ENCODE data around the gene CYB561D1.
A peak's percentile ranks its signal among the peaks of the same experiment; 100 is the strongest.

Gene CYB561D1

GRCh38 chr1:109508873-109509175 lies 14.9 kb downstream of the CYB561D1 start:
- DNase-seq = no peak
- Histone ChIP-seq H3K4me3 (ENCODE audit: low read depth, low read length) (peak overlapping the region; percentile 83), H3K27me3 (peaks cover 4% of the 10 kb centered on the region; the same call in 1 of the 2 replicates), H3K9me3 (no peaks in the 10 kb centered on the region), H3K4me1 (no peaks in the 10 kb centered on the region), H3K36me3 (no peaks in the 10 kb centered on the region)
- TF ChIP-seq CTCF (IDR thresholded peaks at IDR 0.05; ENCODE audit: low read depth, low read length) = no peak

- Histone ChIP-seq H3K36me3 (no peaks in the 10 kb centered on the region), H3K27me3 (peaks cover 4% of the 10 kb centered on the region; the same call in 1 of the 2 replicates), H3K4me3 (ENCODE audit: low read depth, low read length) (peak within 1 kb of the TSS; percentile 83), H3K4me1 (no peaks in the 10 kb centered on the region), H3K9me3 (no peaks in the 10 kb centered on the region)
- TF ChIP-seq CTCF (IDR thresholded peaks at IDR 0.05; ENCODE audit: low read depth, low read length) = no peak
- DNase-seq = peak; percentile 78
Measured at GRCh38 chr1:109509176-109510134, 15.6 kb downstream of the CYB561D1 start, which contains the start of gene AMIGO1. Gene AMIGO1, minus strand, starts transcription at chr1:109509727. Its CDS starts 815 bp downstream, at chr1:109508912.

- no peak for DNase-seq
- Histone ChIP-seq H3K27me3 (peaks cover 4% of the 10 kb centered on the region; the same call in 1 of the 2 replicates), H3K9me3 (no peaks in the 10 kb centered on the region), H3K36me3 (no peaks in the 10 kb centered on the region), H3K4me1 (no peaks in the 10 kb centered on the region), H3K4me3 (ENCODE audit: low read depth, low read length) (no peak overlapping the region)
- no peak for TF ChIP-seq CTCF (IDR thresholded peaks at IDR 0.05; ENCODE audit: low read depth, low read length)
Measured at GRCh38 chr1:109513110-109513710, 19.3 kb downstream of the CYB561D1 start.

GRCh38 chr1:109514846-109515245 lies 21.0 kb downstream of the CYB561D1 start:
- Histone ChIP-seq H3K27me3 (peaks cover under 1% of the 10 kb centered on the region; the same call in 1 of the 2 replicates), H3K4me1 (no peaks in the 10 kb centered on the region), H3K36me3 (no peaks in the 10 kb centered on the region), H3K4me3 (ENCODE audit: low read depth, low read length) (no peak overlapping the region), H3K9me3 (no peaks in the 10 kb centered on the region)
- no peak for TF ChIP-seq CTCF (IDR thresholded peaks at IDR 0.05; ENCODE audit: low read depth, low read length)
- no peak for DNase-seq

- no peak for TF ChIP-seq CTCF (IDR thresholded peaks at IDR 0.05; ENCODE audit: low read depth, low read length)
- H3K27me3 ChIP-seq = no peaks in the 10 kb centered on the region
- no peaks in the 10 kb centered on the region for H3K36me3 ChIP-seq
- no peak for DNase-seq
- H3K4me1 ChIP-seq = peaks cover 4% of the 10 kb centered on the region
- H3K9me3 ChIP-seq = no peaks in the 10 kb centered on the region
- no peak overlapping the region for H3K4me3 ChIP-seq (ENCODE audit: low read depth, low read length)
Measured at GRCh38 chr1:109516872-109517271, 23.0 kb downstream of the CYB561D1 start.

GRCh38 chr1:109517337-109517736 lies 23.4 kb downstream of the CYB561D1 start:
- Histone ChIP-seq H3K27me3 (no peaks in the 10 kb centered on the region), H3K36me3 (no peaks in the 10 kb centered on the region), H3K4me1 (peaks cover 4% of the 10 kb centered on the region), H3K9me3 (no peaks in the 10 kb centered on the region), H3K4me3 (ENCODE audit: low read depth, low read length) (no peak overlapping the region)
- TF ChIP-seq CTCF (IDR thresholded peaks at IDR 0.05; ENCODE audit: low read depth, low read length) = no peak
- DNase-seq = no peak
